NCI-H1436 (cell line): Measurements from ENCODE around the gene SYTL3.
A peak's percentile ranks its signal among the peaks of the same experiment; 100 is the strongest.
"Not testable (repeated sequence)": the region's sequence is repeated elsewhere in the genome, so short reads cannot be mapped to it uniquely, and the experiment has no call there.

Experiments used
- DNase-seq: peaks from one replicate; lab custom pipeline; 2025; lab: John Stamatoyannopoulos, UW

The SYTL3 gene

DNA sequence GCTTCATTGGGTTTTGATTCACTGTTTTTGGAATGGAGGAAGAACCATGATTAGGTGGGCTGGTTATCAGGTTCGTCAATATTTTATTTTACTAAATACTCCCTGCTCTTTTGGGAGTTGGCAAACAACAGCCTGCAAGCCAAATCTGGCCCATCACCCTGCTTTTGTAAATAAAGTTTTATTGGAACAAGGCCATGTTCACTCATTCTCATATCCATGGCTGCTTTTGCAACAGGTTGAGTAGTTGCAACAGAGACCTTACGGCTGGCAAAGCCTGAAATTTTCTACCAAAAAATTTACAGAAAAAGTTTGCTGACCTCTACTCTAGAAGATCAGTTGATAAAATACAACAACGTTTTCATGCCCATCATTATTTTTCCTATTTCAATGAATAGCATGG, 45.1 kb downstream of the SYTL3 start:
- no peak for DNase-seq

DNA sequence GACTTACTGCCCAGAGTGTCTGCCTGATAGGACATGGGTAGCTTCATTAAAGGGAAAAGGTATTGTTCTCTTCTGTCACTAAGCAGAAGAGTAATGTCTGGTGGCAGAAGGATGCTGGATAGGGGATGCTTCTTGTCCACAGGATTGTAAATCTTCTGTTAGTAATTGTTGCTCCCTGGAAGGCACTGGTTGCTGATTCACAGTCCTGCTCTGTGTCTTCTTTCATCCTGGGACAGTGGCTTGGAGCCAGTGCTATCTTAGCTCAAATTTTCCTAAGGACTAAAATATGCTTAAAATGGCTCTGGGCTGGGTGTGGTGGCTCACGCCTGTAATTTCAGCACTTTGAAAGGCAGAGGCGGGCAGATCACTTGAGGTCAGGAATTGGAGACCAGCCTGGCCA, 48.0 kb downstream of the SYTL3 start:
- no peak for DNase-seq

DNA sequence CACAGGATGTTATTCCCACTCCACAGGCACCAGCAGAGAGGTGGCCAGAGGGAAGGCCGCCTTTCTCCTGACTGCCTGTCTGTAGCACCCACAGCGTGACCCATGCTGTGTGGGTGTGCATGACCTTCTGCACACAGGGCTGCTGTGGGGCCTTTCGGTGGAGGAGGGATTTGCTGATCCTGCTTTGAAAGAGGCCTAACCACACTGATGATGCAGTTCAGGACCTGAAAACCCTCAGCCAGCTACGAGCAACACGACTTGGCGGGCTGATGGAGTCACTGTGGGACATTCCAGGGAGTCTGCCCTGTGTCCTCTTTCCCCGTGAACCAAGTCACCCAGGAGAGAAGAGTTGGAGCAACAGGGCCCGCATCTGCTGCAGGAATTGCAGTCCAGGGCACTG, 49.1 kb downstream of the SYTL3 start:
- DNase-seq = no peak

DNA sequence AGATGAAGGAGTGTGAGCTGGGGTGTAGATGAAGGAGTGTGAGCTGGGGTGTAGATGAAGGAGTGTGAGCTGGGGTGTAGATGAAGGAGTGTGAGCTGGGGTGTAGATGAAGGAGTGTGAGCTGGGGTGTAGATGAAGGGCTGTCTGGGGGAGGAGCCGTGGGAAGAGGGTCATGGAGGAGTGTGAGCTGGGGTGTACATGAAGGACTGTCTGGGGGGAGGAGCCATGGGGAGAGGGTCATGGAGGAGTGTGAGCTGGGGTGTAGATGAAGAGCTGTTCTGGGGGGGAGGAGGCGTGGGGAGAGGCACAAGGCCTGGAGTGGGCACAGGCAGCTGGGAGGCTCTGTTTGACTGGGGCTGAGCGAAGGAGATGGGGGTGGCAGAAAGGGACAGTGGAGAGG, 51.4 kb downstream of the SYTL3 start:
- not testable (repeated sequence) for DNase-seq

DNA sequence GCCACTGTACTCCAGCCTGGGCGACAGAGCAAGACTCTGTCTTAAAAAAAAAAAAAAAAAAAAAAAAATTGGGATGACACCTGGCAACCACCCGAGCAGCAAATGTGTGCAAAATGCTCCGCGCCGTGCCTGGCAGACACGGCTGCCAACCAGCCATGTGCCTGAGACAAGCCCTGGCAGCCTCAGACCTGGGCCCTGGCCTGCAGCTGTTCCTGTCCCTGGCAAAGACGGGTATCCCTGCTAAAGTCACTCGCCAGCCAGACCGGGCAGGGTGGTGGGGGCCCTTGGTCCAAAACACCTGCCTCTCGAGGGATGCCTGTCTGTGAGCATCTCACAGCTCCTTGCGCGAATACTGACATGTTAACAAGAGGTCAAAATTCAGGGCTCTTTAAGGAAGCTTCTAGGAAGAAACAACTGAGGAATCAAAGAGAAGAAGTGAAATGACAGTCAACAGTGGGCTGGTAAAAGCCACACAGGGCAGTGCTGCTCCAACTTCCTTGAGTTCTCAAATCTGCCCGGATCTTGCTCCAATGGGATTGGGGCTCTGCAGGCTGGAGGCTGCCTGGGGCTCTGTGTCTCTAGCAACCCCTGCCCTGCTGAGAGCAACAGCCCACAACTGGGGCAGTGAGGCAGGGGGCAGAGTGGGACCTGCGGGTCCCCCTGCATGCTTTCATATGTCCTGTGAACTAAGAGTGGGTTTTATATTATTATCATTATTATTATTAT, 53.4 kb downstream of the SYTL3 start:
- no peak for DNase-seq

DNA sequence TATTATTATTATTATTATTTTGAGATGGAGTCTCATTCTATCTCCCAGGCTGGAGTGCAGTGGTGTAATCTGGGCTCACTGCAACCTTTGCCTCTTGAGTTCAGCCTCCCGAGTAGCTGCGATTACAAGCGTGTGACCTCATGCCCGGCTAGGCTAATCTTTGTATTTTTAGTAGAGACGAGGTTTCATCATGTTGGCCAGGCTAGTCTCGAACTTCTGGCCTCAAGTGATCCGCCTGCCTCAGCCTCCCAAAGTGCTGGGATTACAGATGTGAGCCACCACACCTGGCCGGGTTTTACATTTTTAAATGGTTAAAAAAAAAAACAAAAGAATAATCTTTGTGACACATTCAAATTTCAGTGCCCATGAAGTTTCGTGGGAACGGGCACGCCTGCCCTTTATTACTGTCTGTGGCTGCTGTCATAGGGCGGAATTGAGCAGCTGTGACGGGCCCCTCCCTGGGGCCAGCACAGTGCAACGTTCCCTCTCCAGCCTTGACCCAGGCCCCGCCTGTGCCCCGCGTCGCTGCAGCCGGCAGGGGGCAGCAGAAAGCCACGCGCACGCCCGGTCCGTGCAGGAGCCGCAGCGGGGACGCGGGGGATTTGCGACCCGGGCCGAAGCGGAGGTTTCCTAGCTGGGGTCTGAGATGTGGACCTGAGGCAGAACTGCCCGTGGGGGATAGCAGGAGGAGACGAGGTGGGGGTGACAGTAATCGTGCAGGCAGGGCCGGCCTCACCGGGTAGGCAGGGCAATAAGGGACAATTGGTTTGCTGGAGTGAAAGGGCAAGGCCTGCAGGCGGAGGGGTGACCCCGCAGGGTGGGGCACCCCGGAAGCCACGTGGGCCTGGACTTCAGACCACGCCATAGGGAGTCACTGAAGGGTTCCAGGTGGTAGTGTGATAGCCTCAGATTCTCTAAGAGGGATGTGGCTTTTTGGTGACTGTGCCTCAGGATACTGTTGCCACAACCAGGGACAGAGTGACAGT, 54.3 kb downstream of the SYTL3 start:
- DNase-seq = peak; percentile 63

DNA sequence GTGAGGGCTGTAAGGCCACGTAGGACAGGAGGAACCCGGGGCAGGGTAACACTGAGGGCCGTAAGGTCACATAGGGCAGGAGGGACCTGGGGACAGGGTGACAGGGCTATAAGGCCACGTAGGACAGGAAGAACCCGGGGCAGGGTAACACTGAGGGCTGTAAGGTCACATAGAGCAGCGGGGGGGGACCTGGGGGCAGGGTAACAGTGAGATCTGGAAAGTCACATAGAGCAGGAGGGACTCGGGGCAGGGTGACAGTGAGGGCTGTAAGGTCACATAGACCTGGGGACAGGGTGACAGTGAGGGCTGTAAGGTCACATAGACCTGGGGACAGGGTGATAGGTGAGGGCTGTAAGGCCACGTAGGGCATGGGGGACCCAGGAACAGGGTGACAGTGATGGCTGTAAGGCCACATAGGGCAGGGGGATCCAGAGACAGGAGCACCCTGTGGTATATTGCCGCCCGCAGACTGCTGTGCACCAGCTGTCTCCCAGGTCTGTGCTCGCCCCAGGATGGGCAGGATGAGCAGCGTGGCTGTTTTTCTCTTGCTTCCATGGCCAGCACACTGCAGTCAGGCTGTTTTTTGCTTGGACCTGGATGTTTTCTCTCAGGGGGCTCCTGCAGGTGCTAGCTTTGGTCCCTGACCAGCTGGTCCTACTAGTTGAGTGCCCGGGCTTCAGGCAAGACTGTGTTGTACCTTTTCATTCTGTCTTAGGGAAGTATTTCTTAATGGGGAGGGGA, 55.7 kb downstream of the SYTL3 start:
- DNase-seq = no peak

DNA sequence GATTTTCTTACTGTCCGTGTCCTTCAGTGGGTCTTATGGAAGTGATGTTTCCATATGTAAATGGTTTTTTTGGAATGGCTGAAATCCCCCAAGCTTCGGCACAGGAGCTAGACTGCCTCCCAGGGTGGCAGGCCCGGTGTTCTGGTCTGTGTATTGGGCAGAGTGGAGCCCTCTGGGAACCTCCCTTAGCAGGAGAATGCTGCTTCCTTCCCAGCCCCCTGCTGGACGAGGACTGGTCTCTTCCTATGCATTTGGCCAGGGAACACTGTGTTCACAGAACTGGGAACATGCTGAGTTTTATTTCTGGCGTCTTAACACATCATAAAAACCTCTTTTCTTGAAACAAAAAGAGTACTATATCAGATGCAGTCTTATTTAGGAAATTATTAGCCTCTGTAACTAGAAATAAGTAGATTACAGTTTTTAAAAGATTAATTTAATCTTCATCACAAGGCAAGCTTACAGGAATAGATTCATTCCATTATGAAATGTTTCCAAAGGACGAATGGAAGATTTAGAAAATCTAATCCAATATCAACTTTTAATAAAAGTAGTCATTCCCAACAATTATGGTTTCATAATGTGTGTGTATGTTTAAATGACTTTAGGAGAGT, 56.6 kb downstream of the SYTL3 start:
- no peak for DNase-seq

DNA sequence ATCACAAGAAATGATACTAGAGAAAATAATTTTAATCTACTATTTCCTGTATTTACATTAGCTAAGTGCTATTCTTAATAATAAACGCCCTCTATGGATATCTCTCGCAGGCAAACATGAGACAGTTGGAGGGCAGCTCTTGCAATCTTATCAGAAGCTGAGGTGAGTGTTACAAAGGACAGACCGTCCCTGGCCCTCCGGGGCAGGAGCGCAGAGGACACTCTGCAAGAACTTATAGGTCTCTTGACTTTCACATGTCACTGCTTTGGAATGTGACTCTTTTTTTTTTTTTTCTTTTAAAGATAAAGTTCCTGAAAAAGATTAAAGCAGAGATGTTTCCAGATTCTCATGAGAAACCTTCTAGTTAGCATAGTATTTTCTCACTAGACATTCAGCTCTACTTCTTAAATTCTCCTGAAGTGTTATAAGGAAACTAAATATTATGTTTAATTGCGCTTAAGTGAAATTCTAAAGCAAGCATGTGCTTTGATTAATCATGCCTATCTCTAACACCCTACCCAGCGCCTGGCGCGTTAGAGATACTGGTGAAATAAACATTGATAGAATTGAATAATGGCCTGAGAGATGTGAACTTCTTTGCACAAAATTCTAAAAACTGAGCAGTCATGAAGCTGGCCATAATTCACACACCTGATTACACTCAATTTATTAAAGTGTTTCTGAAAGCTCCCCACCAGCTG, 57.4 kb downstream of the SYTL3 start:
- no peak for DNase-seq

DNA sequence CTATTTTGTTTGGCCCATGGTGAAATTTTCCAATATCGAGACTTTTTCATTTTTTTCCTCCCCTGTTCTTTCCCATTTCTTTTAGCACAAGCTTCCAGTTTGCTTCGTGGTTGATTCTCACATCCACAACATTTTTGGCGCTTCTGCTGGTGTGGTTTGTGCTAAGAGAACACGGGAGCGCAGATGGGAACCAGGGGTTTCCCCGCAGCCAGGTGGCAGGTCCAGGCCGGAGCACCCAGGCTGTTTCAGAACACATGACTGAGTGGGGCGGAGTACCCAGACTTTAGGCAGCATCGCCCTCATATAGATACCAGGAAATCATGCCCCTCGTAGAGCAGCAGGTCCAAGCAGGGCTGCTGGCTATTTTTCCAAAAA, 58.0 kb downstream of the SYTL3 start:
- no peak for DNase-seq

DNA sequence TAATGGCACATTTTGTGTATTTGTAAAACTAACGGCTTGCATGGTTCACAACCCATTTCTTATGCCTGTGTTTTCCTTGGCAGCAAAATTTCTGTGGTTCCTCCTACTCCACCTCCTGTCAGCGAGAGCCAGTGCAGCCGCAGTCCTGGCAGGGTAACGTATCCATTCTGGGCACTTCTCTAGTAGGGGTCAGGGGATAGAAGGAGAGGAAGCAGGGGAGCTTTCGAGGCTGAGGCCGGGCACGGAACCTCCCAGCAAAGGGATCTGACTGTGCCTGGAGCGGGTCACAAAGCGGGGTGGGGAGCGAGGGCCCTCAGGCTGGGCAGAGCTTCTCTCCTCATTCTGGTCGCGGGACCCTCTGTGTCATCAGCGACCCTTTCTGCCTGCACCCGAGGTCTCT, 58.4 kb downstream of the SYTL3 start:
- no peak for DNase-seq

DNA sequence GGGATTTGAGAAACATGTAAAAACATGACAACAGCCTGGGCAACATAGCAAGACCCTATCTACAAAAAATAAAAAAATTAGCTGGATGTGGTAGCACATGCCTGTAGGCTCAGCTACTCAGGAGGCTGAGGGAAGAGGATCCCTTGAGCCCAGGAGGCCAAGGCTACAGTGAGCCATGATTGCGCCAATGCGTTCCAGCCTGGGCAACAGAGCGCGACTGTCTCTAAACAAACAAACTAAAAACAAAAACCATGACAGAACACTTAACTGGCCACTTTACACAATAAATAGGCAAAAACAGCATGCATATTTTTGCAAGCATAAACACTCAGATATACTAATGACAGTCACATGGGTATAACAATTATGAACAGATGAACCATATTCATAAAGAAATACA, 60.0 kb downstream of the SYTL3 start:
- DNase-seq = no peak

DNA sequence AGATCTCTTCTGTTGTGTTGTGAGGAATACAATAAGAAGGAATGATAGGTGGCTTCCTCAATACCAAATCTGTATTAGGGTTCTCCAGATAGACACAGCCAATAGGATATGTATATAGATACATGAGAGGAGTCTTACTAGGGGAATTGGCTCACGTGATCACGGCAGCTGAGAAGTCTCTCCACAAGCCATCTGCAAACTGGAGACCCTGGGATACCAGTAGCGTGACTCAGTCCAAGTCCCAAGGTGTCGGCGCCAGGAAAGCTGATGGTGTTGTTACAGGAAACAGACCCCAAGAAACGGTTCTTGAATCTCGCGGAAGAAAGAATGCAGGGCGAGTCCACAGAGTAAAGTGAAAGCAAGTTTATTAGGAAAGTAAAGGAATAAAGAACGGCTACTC, 61.4 kb downstream of the SYTL3 start:
- DNase-seq = no peak

DNA sequence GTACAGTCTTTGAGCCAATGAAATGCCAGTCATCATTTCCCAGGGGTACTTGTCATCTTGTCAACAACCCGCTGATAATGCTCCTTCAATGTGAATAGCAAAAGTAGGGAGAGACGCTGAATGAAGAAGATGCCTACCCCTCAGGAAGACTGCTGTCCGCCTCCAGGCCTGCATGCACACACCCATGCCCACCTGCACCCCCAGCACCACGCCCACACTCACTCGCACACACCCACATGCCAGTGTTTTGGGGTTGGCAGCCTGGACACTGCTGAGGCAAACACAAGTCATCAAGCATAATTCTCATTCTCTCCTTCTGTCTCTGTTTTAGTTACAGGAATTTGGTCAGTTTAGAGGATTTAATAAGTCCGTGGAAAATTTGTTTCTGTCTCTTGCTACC, 63.6 kb downstream of the SYTL3 start:
- DNase-seq = peak; percentile 74

DNA sequence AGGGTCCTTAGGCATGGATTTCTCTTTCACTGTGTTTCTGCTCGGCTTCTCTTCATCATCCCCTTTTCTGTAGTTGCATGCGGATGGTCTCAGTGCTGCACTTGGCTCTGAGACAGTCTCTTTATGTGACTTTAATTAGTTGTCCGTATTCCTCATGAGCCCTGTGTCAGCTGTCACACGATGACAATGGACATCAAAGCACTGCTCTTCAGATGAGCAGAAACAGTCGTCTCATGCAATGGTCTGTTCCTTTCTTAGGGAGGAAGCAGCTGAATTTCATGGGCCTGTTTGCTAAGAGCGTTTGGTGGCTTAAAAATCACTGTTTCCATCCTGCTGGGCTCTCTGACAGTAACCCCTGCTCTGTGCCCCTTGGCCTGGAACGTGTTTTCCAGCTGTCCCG, 64.9 kb downstream of the SYTL3 start:
- DNase-seq = no peak

DNA sequence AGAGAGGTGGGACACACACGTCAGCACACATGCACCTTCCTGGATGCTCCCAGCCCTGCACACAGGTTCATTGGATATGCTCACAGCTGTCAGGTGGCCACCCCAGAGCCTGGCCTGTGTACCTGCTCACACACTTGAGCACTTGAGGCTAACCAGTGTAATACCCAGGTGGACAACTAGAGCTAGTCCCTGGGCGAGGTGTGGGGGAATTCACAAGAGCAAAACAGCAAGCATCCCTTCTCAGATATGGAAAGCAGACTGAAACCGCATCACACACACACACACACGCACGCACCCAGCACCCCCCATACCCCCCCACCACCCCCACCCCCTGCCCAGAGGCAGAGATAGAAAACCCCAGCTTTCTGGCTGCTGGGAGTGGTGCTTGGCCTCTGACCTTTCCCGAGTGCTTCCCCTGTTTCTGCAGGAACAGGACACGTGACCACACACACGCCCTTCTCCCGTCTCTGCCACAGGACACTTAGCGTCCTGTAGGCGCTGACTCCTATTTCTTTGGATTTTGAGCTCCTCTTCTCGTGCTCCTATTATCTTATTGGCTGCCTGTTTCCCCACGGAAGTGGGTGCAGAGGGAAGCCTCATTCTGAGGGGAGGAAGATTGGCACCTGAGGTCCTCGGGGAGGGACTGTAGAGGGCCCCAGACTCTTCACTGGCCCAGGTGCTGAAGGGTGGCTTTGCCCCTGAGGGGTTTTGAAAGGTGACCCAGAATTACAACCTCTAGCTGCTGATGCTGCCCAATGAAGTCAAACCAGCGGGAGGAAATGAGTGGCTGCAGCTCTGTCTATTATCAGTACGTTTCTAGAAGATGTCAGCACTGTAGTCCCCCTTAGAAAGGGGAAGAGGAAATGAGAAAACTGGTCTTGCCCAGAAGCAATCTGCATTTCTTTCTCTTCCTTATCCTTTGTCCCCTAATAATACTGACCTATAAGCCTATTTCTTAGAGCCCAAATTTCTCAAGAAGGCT, 65.8 kb downstream of the SYTL3 start:
- no peak for DNase-seq

DNA sequence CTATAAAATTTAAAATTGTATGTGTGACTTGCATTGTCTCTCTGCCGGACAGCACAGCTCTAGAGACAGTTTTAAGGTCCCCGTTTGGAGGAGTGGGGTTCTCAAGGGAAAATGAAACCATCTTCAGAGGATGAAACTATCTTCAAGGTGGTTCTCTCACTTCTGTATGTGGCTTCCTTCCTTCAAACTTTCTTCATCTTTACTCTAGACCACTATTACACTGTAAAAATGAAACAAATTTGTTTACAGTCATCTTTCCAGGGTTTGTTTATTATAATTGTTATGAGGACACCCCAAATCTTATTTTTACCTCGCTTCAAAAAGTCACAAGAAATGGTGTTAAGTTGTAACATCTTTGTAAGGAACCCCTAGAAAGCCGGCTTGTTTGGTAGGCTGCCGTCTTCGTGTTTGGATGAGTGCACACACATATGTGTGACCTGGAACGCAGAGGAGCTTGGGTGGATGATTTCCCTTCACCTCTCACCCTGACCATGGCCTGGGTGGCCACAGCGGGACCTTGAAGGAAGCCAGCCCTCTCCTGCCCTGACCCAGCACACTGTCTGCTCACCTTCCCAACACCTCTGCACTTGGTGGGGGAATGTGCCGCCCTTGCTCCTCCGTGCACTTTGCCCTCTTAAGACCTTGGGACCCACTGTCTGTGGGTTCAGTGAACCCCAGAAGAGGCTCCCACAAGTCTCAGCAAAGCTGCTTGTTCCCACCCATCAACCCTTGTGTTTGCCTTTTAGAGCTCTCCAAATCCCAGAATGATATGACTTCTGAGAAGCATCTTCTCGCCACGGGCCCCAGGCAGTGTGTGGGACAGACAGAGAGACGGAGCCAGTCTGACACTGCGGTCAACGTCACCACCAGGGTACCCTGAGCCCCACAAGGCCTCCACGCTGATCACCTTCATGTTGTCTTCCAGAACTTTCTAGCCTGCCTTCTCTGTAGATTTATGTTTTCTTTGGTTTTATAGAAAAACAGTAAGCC, 67.8 kb downstream of the SYTL3 start:
- no peak for DNase-seq

DNA sequence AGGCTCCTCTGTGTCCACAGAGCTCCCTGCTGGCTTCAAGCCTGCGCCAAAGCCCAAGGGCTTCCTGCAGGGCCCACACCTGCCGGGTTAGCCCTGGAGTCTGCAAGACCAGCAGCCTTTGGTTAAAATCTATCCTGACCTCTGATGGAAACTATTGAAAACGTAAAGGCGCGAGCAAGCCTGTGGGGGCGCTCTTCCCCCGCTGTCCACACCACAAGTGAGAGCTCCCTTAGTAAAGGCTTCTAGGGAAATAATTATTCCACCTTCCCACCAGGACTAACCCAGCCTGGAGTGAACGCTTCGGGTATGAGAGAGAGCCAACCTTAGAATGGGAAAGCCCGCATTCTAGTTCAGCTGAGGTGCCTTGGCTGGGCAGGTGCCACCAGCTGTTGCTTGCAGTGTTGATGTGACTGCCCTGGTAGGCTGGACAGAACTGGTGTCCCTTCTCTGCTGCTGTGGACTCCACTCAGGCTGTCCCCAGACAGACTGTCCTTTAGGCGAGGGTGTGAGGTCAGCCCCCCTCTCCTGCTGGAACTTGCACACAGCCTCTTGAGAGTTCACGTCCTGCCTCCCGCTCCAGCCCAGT, 68.7 kb downstream of the SYTL3 start:
- DNase-seq = no peak
